ENCODE results near the gene EIF2S1.
"Not testable (repeated sequence)": the region's sequence is repeated elsewhere in the genome, so short reads cannot be mapped to it uniquely, and the experiment has no call there.

Gene EIF2S1

GRCh38 chr14:67372833-67373232, 12.7 kb downstream of the EIF2S1 start:
- no peak for DNase-seq

GRCh38 chr14:67373347-67373746, 13.2 kb downstream of the EIF2S1 start:
- DNase-seq: no peak

- no peak for DNase-seq
Observed at GRCh38 chr14:67377916-67378315, 17.8 kb downstream of the EIF2S1 start.

GRCh38 chr14:67385120-67385519, 25.0 kb downstream of the EIF2S1 start:
- DNase-seq: no peak

- no peak for DNase-seq
Observed at GRCh38 chr14:67385618-67386017, 25.5 kb downstream of the EIF2S1 start.

- DNase-seq: no peak
Observed at GRCh38 chr14:67387195-67387594, 27.1 kb downstream of the EIF2S1 start.

GRCh38 chr14:67389275-67389674, 29.1 kb downstream of the EIF2S1 start:
- no peak for DNase-seq

- DNase-seq: no peak
Observed at GRCh38 chr14:67389811-67390534, 29.8 kb downstream of the EIF2S1 start.

- no peak for DNase-seq
Observed at GRCh38 chr14:67391268-67391667, 31.1 kb downstream of the EIF2S1 start.

- no peak for DNase-seq
Observed at GRCh38 chr14:67392123-67392522, 32.0 kb downstream of the EIF2S1 start.

GRCh38 chr14:67392800-67393199, 32.7 kb downstream of the EIF2S1 start:
- DNase-seq: no peak

- no peak for DNase-seq
Observed at GRCh38 chr14:67393689-67394088, 33.6 kb downstream of the EIF2S1 start.

- no peak for DNase-seq
Observed at GRCh38 chr14:67395086-67395875, 35.2 kb downstream of the EIF2S1 start.

GRCh38 chr14:67395876-67396189, 35.7 kb downstream of the EIF2S1 start:
- DNase-seq: no peak

GRCh38 chr14:67396381-67396970, 36.3 kb downstream of the EIF2S1 start:
- no peak for DNase-seq

GRCh38 chr14:67397536-67397935, 37.4 kb downstream of the EIF2S1 start:
- DNase-seq: no peak

GRCh38 chr14:67400434-67400833, 40.3 kb downstream of the EIF2S1 start:
- DNase-seq: no peak

- no peak for DNase-seq
Observed at GRCh38 chr14:67405771-67406170, 45.6 kb downstream of the EIF2S1 start.

- not testable (repeated sequence) for DNase-seq
Observed at GRCh38 chr14:67408122-67408801, 48.1 kb downstream of the EIF2S1 start.

GRCh38 chr14:67409461-67409860, 49.3 kb downstream of the EIF2S1 start:
- DNase-seq: no peak

GRCh38 chr14:67410313-67410712, 50.2 kb downstream of the EIF2S1 start:
- DNase-seq: no peak

- no peak for DNase-seq
Observed at GRCh38 chr14:67411370-67411769, 51.2 kb downstream of the EIF2S1 start.

GRCh38 chr14:67411820-67412421, 51.8 kb downstream of the EIF2S1 start, which contains the start of gene PLEK2:
Gene PLEK2 (minus strand): TSS chr14:67412165. CDS start chr14:67412059, 106 bp downstream.
- DNase-seq: peak; percentile 49 to 54

Data from stimulated activated CD4-positive, alpha-beta T cell treated with anti-CD3 and anti-CD28 coated beads, Interleukin-4, amount 100 ng/mL, for 4 hours (primary cell).